Endodermal cell (in vitro differentiated cells): ENCODE measurements around the gene LINGO4. TPM values are rescaled to one million over a fixed set of nuclear protein-coding genes. Genes with fewer than 3 reads are reported as not detected.
A peak's percentile ranks its signal among the peaks of the same experiment; 100 is the strongest.

Experiments used
- DNase-seq: peaks from one replicate; pipeline ENCODE4 v3.0.0-alpha.2; 2017
- H3K27ac ChIP-seq: 2 replicates; pipeline ENCODE4 v1.5.1; 2013; ENCODE audit warnings: mild to moderate bottlenecking, low read depth, low read length, moderate library complexity
- H3K27me3 ChIP-seq: 2 replicates; pipeline ENCODE4 v1.6.1; 2013; ENCODE audit warnings: mild to moderate bottlenecking, low read length, moderate library complexity; ENCODE audit not compliant: insufficient read depth, control insufficient read depth, poor library complexity, severe bottlenecking
- H3K36me3 ChIP-seq: 2 replicates; pipeline ENCODE4 v1.7.0; 2013; ENCODE audit warnings: mild to moderate bottlenecking, low read length, moderate library complexity; ENCODE audit not compliant: control insufficient read depth, insufficient read depth
- H3K4me1 ChIP-seq: one replicate; pipeline ENCODE4 v1.7.0; 2013; ENCODE audit warnings: low read length; ENCODE audit not compliant: control insufficient read depth, insufficient read depth
- H3K4me3 ChIP-seq: 2 replicates; pipeline ENCODE4 v1.5.1; 2013; ENCODE audit warnings: mild to moderate bottlenecking, low read length, moderate library complexity
- H3K9ac ChIP-seq: 2 replicates; pipeline ENCODE4 v1.6.1; 2013; ENCODE audit warnings: mild to moderate bottlenecking, low read length, moderate library complexity; ENCODE audit not compliant: poor library complexity, severe bottlenecking; ENCODE audit errors: extremely low read depth
- H3K9me3 ChIP-seq: 2 replicates; pipeline ENCODE4 v1.6.1; 2013; ENCODE audit warnings: mild to moderate bottlenecking, low read length, moderate library complexity; ENCODE audit not compliant: control insufficient read depth
- H3K27ac Mint-ChIP-seq: 2 replicates; pipeline ENCODE4 v1.8.0; 2020; ENCODE audit warnings: mixed read lengths
- H3K27me3 Mint-ChIP-seq: 2 replicates; pipeline ENCODE4 v1.8.0; 2021; ENCODE audit warnings: mild to moderate bottlenecking, mixed read lengths; ENCODE audit not compliant: insufficient read depth
- H3K36me3 Mint-ChIP-seq: 2 replicates; pipeline ENCODE4 v1.8.0; 2020; ENCODE audit warnings: low read depth, mixed read lengths
- H3K4me1 Mint-ChIP-seq: 2 replicates; pipeline ENCODE4 v1.8.0; 2020; ENCODE audit warnings: mixed read lengths
- H3K4me3 Mint-ChIP-seq: 2 replicates; pipeline ENCODE4 v1.8.0; 2020; ENCODE audit warnings: mild to moderate bottlenecking, moderate library complexity, mixed read lengths
- H3K9me3 Mint-ChIP-seq: 2 replicates; pipeline ENCODE4 v1.8.0; 2020; ENCODE audit warnings: mild to moderate bottlenecking, mixed read lengths
- CTCF ChIP-seq: fragments of 200-600 bp; sonication (generic); conservative IDR thresholded peaks from 2 replicates; pipeline ENCODE4 v1.5.0; 2021; ENCODE audit warnings: antibody characterized with exemption, mild to moderate bottlenecking
- WGBS, 2 experiments: methylation state at CpG; one replicate each; pipeline versions ENCODE4 v1.1.5 to v1.1.7; 2013; ENCODE audit warnings: missing lambda C conversion rate in 2 of 2, mixed read lengths in 1 of 2; ENCODE audit not compliant: insufficient coverage in 1 of 2, insufficient read length in 1 of 2; 5-methylcytosine and 5-hydroxymethylcytosine counted together
- total RNA-seq, 2 donors: library from RNA; stranded (reverse); fragmentation: NEBNext Ultra II Directional in 1 of 2; extraction: Animal tissue kit (Norgen Biotek cat#: 25700) in 1 of 2; gene quantifications; 2 replicates in 1 of 2; 3 replicates in 1 of 2; pipeline ENCODE4 v1.2.1, GENCODE V29; 2021

LINGO4 gene
- total RNA-seq, 2 donors from 2014 or later: not detected

GRCh38 chr1:151798571-151798970 lies 6.6 kb downstream of the LINGO4 start:
- no peak overlapping the region for H3K4me3 ChIP-seq
- no peak overlapping the region for H3K27ac Mint-ChIP-seq
- DNase-seq: no peak
- no peak overlapping the region for H3K27ac ChIP-seq
- H3K9me3 Mint-ChIP-seq: no peaks in the 10 kb centered on the region
- WGBS, 2 experiments: 83 to 92% methylated on average over 1 to 5 of the region's 5 CpGs
- H3K36me3 ChIP-seq: no peaks in the 10 kb centered on the region
- H3K4me1 Mint-ChIP-seq: no peaks in the 10 kb centered on the region
- no peaks in the 10 kb centered on the region for H3K9me3 ChIP-seq
- H3K36me3 Mint-ChIP-seq: no peaks in the 10 kb centered on the region
- peaks cover 6% of the 10 kb centered on the region for H3K27me3 Mint-ChIP-seq
- no peak for TF ChIP-seq CTCF
- no peak overlapping the region for H3K4me3 Mint-ChIP-seq
- no peaks in the 10 kb centered on the region for H3K4me1 ChIP-seq
- H3K27me3 ChIP-seq: no peaks in the 10 kb centered on the region
- H3K9ac ChIP-seq: no peak overlapping the region

- Mint-ChIP-seq H3K27ac (peak overlapping the region; percentile 86), H3K4me3 (peak overlapping the region; percentile 82), H3K4me1 (peaks cover 9% of the 10 kb centered on the region), H3K27me3 (no peaks in the 10 kb centered on the region), H3K9me3 (no peaks in the 10 kb centered on the region), H3K36me3 (no peaks in the 10 kb centered on the region)
- Histone ChIP-seq H3K4me3 (peak overlapping the region; percentile 100), H3K4me1 (no peaks in the 10 kb centered on the region), H3K9ac (peak overlapping the region; percentile 49), H3K9me3 (no peaks in the 10 kb centered on the region), H3K27me3 (peaks cover 7% of the 10 kb centered on the region), H3K27ac (peak overlapping the region; percentile 93), H3K36me3 (no peaks in the 10 kb centered on the region)
- peak; percentile 67 for DNase-seq
- WGBS, 2 experiments: 1% methylated on average over 17 to 52 of the region's 52 CpGs
- TF ChIP-seq CTCF: no peak
These were observed 14.1 kb downstream of the LINGO4 start for GRCh38 chr1:151790940-151791651.

GRCh38 chr1:151790071-151790939 lies 14.9 kb downstream of the LINGO4 start, which contains the start of gene TDRKH:
Gene TDRKH, minus strand, starts transcription at chr1:151790500. Its CDS starts 7,478 bp downstream, at chr1:151783022.
- Mint-ChIP-seq H3K27me3 (no peaks in the 10 kb centered on the region), H3K27ac (peak within 1 kb of the TSS; percentile 86), H3K9me3 (no peaks in the 10 kb centered on the region), H3K36me3 (no peaks in the 10 kb centered on the region), H3K4me3 (peak within 1 kb of the TSS; percentile 82), H3K4me1 (peaks cover 9% of the 10 kb centered on the region)
- no peaks in the 10 kb centered on the region for H3K9me3 ChIP-seq
- no peaks in the 10 kb centered on the region for H3K4me1 ChIP-seq
- TF ChIP-seq CTCF: peak; percentile 64
- peak within 1 kb of the TSS; percentile 100 for H3K4me3 ChIP-seq
- peaks cover 7% of the 10 kb centered on the region for H3K27me3 ChIP-seq
- H3K27ac ChIP-seq: peak within 1 kb of the TSS; percentile 93
- peak; percentile 99 for DNase-seq
- 0 to 1% methylated on average over 20 to 58 of the region's 58 CpGs for WGBS, 2 experiments
- H3K9ac ChIP-seq: peak within 1 kb of the TSS; percentile 49
- no peaks in the 10 kb centered on the region for H3K36me3 ChIP-seq
